ENCODE measurements around the gene PRKD2. TPM values are rescaled to one million over a fixed set of nuclear protein-coding genes. Genes with fewer than 3 reads are reported as not detected.

PRKD2 gene
- total and polyA plus RNA-seq, 2 experiments from 2014 or later = 24.7 to 25.5 TPM

DNA sequence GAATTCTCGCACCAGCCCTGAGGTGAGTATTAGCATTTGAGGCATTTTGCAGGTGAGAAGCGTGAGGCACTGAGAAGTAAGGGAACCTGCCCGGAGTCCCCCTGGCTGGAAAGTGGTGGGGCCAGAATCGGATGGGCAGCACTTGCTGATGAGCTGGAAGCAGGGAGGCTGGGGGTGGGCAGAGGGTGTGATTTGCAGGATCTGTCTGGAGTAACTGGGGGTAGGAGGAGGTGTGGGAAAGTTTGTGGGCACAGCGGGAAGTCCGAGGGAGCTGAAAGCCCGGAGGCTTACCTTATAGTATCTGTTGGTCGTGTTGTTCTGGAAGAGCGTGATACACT lies 20.1 kb downstream of the PRKD2 start:
- Histone ChIP-seq H3K9me3 (ENCODE audit: low read depth) (no peaks in the 10 kb centered on the region), H3K4me3 (no peak overlapping the region), H3K36me3 (peaks cover 36% of the 10 kb centered on the region), H3K27me3 (no peaks in the 10 kb centered on the region), H3K27ac (no peak overlapping the region), H3K4me1 (ENCODE audit: low read depth) (no peaks in the 10 kb centered on the region)
- no peak for DNase-seq (ENCODE audit: low read depth in 1 of 2, low spot score in 1 of 2)
- TF ChIP-seq, protein P1, sequence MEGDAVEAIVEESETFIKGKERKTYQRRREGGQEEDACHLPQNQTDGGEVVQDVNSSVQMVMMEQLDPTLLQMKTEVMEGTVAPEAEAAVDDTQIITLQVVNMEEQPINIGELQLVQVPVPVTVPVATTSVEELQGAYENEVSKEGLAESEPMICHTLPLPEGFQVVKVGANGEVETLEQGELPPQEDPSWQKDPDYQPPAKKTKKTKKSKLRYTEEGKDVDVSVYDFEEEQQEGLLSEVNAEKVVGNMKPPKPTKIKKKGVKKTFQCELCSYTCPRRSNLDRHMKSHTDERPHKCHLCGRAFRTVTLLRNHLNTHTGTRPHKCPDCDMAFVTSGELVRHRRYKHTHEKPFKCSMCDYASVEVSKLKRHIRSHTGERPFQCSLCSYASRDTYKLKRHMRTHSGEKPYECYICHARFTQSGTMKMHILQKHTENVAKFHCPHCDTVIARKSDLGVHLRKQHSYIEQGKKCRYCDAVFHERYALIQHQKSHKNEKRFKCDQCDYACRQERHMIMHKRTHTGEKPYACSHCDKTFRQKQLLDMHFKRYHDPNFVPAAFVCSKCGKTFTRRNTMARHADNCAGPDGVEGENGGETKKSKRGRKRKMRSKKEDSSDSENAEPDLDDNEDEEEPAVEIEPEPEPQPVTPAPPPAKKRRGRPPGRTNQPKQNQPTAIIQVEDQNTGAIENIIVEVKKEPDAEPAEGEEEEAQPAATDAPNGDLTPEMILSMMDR (IDR thresholded peaks at IDR 0.05; ENCODE audit: low read depth, low read length) = no peak

DNA sequence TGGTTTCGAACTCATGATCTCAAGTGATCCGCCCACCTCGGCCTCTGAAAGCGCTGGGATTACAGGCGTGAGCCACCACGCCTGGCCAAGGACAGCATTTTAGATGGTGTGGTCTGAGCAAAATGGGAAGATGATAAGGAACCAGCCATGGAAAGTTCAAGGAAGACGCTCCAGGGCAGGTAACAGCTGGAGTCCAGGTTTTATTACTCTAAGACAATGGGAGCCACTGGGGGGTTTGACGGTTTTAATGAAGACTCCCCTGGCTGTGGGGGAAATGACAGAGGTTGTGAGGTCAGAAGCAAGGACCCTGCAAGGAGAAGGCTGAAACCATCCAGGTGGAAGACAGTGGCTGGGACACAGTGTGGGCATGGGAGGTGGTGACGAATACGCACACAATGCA lies 20.9 kb downstream of the PRKD2 start:
- Histone ChIP-seq H3K36me3 (peaks cover 43% of the 10 kb centered on the region), H3K4me1 (ENCODE audit: low read depth) (no peaks in the 10 kb centered on the region), H3K27me3 (no peaks in the 10 kb centered on the region), H3K27ac (no peak overlapping the region), H3K9me3 (ENCODE audit: low read depth) (no peaks in the 10 kb centered on the region), H3K4me3 (no peak overlapping the region)
- DNase-seq (ENCODE audit: low read depth in 1 of 2, low spot score in 1 of 2) = no peak
- TF ChIP-seq, protein P1 (IDR thresholded peaks at IDR 0.05; ENCODE audit: low read depth, low read length) = no peak

DNA sequence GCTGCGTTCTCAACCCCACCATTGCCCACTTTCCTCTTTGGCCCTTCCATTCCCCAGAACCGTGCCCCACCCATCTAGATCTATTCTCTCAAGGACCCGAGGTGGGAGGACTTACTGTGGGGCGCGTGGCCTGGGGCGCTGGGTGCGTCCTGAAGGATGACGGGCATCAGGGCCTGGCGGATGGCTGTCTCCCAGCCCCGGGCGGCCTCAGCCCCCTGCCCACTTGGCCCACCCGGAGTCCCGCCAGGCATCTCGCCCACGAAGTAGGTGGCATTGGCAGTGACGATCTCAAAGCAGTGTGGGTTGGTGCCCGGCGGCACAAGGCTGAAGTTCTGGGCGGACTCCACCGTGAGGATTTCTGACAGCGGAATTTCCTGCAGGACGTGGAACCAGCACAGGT lies 23.2 kb downstream of the PRKD2 start:
- H3K36me3 ChIP-seq = peaks cover 41% of the 10 kb centered on the region
- H3K9me3 ChIP-seq (ENCODE audit: low read depth) = no peaks in the 10 kb centered on the region
- H3K4me1 ChIP-seq (ENCODE audit: low read depth) = no peaks in the 10 kb centered on the region
- H3K27me3 ChIP-seq = no peaks in the 10 kb centered on the region
- DNase-seq (ENCODE audit: low read depth in 1 of 2, low spot score in 1 of 2) = no peak
- no peak overlapping the region for H3K27ac ChIP-seq
- TF ChIP-seq, protein P1 (IDR thresholded peaks at IDR 0.05; ENCODE audit: low read depth, low read length) = no peak
- no peak overlapping the region for H3K4me3 ChIP-seq

DNA sequence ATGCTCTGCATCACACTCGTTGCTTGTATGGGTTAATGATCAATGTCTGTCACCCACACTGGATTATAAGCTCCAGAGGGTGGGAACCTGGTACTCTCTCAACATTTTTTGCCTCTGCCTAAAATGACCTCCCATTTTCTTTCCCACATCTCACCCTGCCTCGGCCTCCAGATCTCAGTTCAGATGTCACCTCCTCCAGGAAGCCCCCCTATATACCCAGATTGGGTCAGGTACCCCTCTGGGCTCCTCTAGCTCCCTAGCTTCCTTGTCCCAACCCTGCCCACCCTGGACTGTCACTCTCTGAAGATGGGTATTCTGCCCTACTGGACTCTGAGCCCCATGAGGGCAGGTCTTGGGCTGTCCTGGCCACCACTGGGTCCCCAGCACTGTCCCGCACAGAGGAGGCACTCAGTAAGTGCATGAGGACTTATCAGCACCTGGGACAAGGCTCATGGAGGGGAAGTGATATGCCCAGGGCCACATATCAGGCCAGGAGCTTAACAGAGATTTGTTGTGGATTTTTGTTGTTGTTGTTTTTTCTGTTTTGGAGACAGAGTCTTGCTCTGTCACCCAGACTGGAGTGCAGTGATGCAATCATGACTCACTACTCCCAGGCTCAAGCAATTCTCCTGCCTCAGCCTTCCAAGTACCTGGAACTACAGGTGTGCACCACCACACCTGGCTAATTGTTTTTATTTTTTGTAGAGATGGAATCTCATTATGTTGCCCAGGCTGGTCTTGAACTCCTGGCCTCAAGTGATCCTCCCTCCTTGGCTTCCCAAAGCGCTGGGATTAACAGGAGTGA lies 23.8 kb downstream of the PRKD2 start:
- Histone ChIP-seq H3K27me3 (no peaks in the 10 kb centered on the region), H3K27ac (no peak overlapping the region), H3K36me3 (peaks cover 41% of the 10 kb centered on the region), H3K4me3 (no peak overlapping the region), H3K4me1 (ENCODE audit: low read depth) (no peaks in the 10 kb centered on the region), H3K9me3 (ENCODE audit: low read depth) (no peaks in the 10 kb centered on the region)
- no peak for DNase-seq (ENCODE audit: low read depth in 1 of 2, low spot score in 1 of 2)
- TF ChIP-seq, protein P1 (IDR thresholded peaks at IDR 0.05; ENCODE audit: low read depth, low read length) = no peak

DNA sequence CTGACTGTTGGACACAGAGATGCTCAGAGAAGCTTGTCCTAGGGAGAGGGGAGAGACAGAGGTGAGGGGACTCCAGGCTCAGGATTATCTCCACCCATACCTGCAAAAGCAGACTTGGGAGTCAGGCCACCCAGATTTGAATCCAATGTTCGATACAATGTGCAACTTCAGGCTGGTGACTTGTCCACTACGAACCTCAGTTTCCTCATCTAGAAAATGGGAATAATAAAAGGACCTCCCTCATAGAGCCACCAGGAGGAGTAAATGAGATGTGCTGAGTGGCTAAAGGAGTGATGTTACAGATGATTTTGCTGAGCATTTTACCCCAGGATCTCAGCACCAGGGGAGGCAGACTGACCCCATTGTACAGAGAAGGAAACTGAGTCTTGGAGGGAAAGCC lies 25.0 kb downstream of the PRKD2 start:
- DNase-seq (ENCODE audit: low read depth in 1 of 2, low spot score in 1 of 2) = no peak
- Histone ChIP-seq H3K36me3 (peaks cover 49% of the 10 kb centered on the region), H3K27ac (no peak overlapping the region), H3K4me1 (ENCODE audit: low read depth) (no peaks in the 10 kb centered on the region), H3K9me3 (ENCODE audit: low read depth) (no peaks in the 10 kb centered on the region), H3K4me3 (no peak overlapping the region), H3K27me3 (no peaks in the 10 kb centered on the region)
- TF ChIP-seq, protein P1 (IDR thresholded peaks at IDR 0.05; ENCODE audit: low read depth, low read length) = no peak
